Lower lobe of right lung (tissue), 2 donors: Measurements from ENCODE around the gene FGFR1OP2. TPM values are rescaled to one million over a fixed set of nuclear protein-coding genes. Genes with fewer than 3 reads are reported as not detected.

Experiments used
- ATAC-seq, 2 donors: fragments of 200-7000 bp; cut with Tn5 transposase; one replicate each; pipeline ENCODE4 v1.9.1; 2020 to 2022; ENCODE audit warnings: mild to moderate bottlenecking in 2 of 2, moderate library complexity in 2 of 2
- DNase-seq: peaks from one replicate; pipeline ENCODE4 v3.0.0-alpha.2; 2020
- H3K27ac ChIP-seq: fragments of 200-600 bp; one replicate; pipeline ENCODE4 v1.8.0; 2022
- H3K27me3 ChIP-seq: fragments of 200-600 bp; one replicate; pipeline ENCODE4 v1.8.0; 2022; ENCODE audit warnings: low read depth
- H3K36me3 ChIP-seq: fragments of 200-600 bp; one replicate; pipeline ENCODE4 v1.8.0; 2022; ENCODE audit warnings: mild to moderate bottlenecking
- H3K4me1 ChIP-seq: fragments of 200-600 bp; one replicate; pipeline ENCODE4 v1.8.0; 2022
- H3K4me3 ChIP-seq: fragments of 200-600 bp; one replicate; pipeline ENCODE4 v1.8.0; 2022; ENCODE audit warnings: mild to moderate bottlenecking
- H3K9me3 ChIP-seq: fragments of 200-600 bp; one replicate; pipeline ENCODE4 v1.8.0; 2022
- intact Hi-C: fragments of 100-400 bp; cut with DNase I; formaldehyde crosslinking; loops from one replicate; pipeline ENCODE4 v1.11.0; 2022
- total RNA-seq: library from RNA; stranded (reverse); fragmentation: NEBNext Ultra II Directional; extraction: Animal tissue kit (Norgen Biotek cat#: 25700); gene quantifications from one replicate; pipeline ENCODE4 v1.2.1, GENCODE V29; 2021
- TF ChIP-seq, protein P1 (sequence below): fragments of 200-600 bp; IDR thresholded peaks from one replicate; pipeline ENCODE4 v1.8.0; 2022; ENCODE audit warnings: antibody characterized with exemption, mild to moderate bottlenecking
- donor health status: DM: no; HTN: yes; CAD: no; lungs with severe emphysema.

Gene FGFR1OP2
- total RNA-seq, 1 donor from 2014 or later = 55.2 TPM

DNA sequence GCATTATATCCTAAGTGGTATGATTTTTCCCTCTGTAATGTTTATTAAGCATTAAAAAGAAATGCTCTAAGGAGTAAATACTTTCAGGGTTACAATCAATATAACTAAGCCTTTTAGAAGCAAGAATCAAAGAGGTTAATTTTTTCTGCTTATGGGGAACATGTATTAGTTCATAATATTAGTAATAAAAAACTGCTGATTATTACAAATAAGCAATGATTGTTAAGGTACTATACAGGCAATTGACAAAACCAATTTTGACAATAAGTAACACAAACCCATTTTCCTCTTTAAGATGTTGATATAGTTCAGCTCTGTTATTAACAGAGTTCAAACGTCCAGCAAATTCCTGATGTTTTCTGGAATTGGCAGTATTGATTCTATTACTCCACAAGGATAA lies 32.2 kb upstream of the FGFR1OP2 start:
- TF ChIP-seq, protein P1, sequence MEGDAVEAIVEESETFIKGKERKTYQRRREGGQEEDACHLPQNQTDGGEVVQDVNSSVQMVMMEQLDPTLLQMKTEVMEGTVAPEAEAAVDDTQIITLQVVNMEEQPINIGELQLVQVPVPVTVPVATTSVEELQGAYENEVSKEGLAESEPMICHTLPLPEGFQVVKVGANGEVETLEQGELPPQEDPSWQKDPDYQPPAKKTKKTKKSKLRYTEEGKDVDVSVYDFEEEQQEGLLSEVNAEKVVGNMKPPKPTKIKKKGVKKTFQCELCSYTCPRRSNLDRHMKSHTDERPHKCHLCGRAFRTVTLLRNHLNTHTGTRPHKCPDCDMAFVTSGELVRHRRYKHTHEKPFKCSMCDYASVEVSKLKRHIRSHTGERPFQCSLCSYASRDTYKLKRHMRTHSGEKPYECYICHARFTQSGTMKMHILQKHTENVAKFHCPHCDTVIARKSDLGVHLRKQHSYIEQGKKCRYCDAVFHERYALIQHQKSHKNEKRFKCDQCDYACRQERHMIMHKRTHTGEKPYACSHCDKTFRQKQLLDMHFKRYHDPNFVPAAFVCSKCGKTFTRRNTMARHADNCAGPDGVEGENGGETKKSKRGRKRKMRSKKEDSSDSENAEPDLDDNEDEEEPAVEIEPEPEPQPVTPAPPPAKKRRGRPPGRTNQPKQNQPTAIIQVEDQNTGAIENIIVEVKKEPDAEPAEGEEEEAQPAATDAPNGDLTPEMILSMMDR = no peak
- no peaks in the 10 kb centered on the region for H3K9me3 ChIP-seq
- H3K4me1 ChIP-seq = no peaks in the 10 kb centered on the region
- H3K27me3 ChIP-seq = no peaks in the 10 kb centered on the region
- ATAC-seq (no peak), DNase-seq (no peak)
- intact Hi-C loops = no loop called here
- no peak overlapping the region for H3K4me3 ChIP-seq
- peaks cover 50% of the 10 kb centered on the region for H3K36me3 ChIP-seq
- no peak overlapping the region for H3K27ac ChIP-seq

DNA sequence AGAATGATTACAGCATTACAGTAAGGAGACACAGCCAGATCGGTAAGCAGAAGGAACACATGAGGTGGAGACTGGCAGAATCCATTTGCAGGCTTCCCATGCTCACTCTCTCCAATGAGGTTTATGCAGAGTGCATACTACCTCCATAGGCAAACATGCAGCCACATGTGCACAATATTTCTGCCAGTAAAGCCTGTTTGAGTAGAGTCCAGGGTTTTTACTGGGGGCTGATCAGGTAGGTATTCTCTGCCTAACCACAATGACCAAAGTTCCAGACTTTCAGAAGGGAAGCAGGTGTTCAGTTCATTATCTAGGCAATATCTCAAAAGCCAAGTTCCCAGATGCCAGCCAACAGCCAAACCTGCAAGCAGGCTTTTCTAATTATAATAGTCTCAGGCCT lies 31.6 kb upstream of the FGFR1OP2 start:
- DNase-seq = no peak
- H3K9me3 ChIP-seq = no peaks in the 10 kb centered on the region
- no peak overlapping the region for H3K27ac ChIP-seq
- TF ChIP-seq, protein P1 = no peak
- no peaks in the 10 kb centered on the region for H3K27me3 ChIP-seq
- H3K36me3 ChIP-seq = peaks cover 56% of the 10 kb centered on the region
- no peak overlapping the region for H3K4me3 ChIP-seq
- intact Hi-C loops = no loop called here
- ATAC-seq = no peak
- no peaks in the 10 kb centered on the region for H3K4me1 ChIP-seq

DNA sequence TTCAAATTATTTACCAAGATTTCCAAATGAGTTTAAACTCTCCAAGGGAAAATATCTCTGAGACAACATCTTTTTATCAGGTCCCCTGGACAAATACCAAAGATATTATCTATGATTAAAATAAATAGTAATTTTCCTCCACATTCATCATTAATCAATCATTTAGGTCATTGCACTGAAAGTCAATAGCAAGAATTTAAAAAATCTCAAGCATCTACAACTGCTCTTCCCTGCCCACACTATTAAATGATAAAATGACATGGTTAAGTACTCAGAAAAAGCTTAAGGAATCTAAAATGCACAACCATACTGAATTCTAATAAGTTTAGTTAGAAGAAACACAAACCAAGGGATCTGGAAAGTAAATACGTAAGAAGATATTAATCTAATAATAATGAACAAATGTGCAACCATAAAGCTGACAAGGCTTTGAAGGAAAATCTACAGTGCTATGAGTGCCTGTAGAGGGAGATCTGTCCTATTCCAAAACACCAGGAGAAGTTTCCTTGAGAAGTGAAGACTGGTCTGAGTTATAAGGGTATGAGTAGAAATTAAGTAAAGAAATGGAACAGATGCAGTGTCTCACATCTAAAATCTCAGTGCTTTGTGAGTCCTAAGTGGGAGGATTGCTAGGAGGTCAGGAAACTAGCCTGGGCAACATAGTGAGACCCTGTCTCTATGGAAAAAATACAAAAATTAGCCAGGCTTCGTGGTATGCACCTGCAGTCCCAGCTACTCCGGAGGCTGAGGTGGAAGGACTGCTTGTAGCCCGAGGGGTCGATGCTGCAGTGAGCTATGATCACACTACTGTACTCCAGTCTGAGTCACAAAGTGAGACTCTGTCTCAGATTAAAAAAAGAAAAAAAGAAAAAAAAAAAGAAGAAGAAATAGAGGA lies 19.7 kb upstream of the FGFR1OP2 start:
- no peaks in the 10 kb centered on the region for H3K27me3 ChIP-seq
- peaks cover 51% of the 10 kb centered on the region for H3K36me3 ChIP-seq
- intact Hi-C loops = no loop called here
- DNase-seq = no peak
- TF ChIP-seq, protein P1 = peak; percentile 21
- no peak overlapping the region for H3K4me3 ChIP-seq
- no peak for ATAC-seq
- no peaks in the 10 kb centered on the region for H3K4me1 ChIP-seq
- no peak overlapping the region for H3K27ac ChIP-seq
- no peaks in the 10 kb centered on the region for H3K9me3 ChIP-seq

DNA sequence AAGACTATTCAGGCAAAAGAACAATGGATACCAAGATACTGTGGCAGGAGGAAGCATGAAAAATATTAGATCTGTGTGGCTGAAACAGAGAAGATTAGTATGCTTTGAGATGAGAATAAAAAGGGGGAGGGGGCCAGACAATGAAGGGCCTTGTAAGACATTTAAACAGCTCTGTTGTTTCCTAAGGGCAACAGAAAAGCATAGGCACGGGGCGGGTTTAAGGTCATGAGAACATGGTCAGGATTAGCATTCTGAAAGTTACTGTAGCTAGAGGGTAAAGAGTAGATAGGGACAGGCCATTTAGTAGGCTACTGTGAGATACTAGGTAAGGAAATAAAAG lies 19.1 kb upstream of the FGFR1OP2 start:
- H3K4me1 ChIP-seq = no peaks in the 10 kb centered on the region
- H3K27me3 ChIP-seq = no peaks in the 10 kb centered on the region
- no peaks in the 10 kb centered on the region for H3K9me3 ChIP-seq
- TF ChIP-seq, protein P1 = no peak
- H3K27ac ChIP-seq = no peak overlapping the region
- H3K4me3 ChIP-seq = no peak overlapping the region
- DNase-seq (no peak), ATAC-seq (no peak)
- peaks cover 54% of the 10 kb centered on the region for H3K36me3 ChIP-seq
- intact Hi-C loops = no loop called here

DNA sequence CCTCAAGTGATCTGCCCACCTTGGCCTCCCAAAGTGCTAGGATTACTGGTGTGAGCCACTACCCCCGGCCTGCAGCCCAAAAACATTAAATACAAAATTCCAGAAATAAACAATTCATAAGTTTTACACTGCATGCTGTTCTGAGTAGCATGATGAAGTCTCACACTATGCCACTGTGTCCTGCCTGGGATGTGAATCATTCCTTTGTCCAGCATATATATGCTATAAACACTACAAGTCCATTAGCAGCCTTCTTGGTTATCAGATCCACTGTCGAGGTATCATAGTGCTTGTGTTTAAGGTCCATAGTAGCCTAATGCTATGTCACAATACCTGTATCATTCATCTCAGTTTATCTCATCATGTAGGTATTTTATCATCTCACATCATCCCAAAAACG lies 16.4 kb upstream of the FGFR1OP2 start:
- ATAC-seq (no peak), DNase-seq (no peak)
- peaks cover 66% of the 10 kb centered on the region for H3K36me3 ChIP-seq
- no peaks in the 10 kb centered on the region for H3K4me1 ChIP-seq
- TF ChIP-seq, protein P1 = no peak
- no peaks in the 10 kb centered on the region for H3K27me3 ChIP-seq
- H3K27ac ChIP-seq = no peak overlapping the region
- H3K4me3 ChIP-seq = no peak overlapping the region
- H3K9me3 ChIP-seq = no peaks in the 10 kb centered on the region
- intact Hi-C loops = no loop called here
